Bronchus fibroblast of lung (primary cell): Measurements from ENCODE around the gene CXCL17. TPM values are rescaled to one million over a fixed set of nuclear protein-coding genes. Genes with fewer than 3 reads are reported as not detected.

Source experiments
- total RNA-seq: library from RNA; depleted of rRNA; stranded (reverse); fragments of >200 nt; gene quantifications from 2 replicates; pipeline ENCODE4 v1.2.3, GENCODE V29; 2015

Gene CXCL17, protein sequence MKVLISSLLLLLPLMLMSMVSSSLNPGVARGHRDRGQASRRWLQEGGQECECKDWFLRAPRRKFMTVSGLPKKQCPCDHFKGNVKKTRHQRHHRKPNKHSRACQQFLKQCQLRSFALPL
- total RNA-seq: not detected in 2 replicates

DNA sequence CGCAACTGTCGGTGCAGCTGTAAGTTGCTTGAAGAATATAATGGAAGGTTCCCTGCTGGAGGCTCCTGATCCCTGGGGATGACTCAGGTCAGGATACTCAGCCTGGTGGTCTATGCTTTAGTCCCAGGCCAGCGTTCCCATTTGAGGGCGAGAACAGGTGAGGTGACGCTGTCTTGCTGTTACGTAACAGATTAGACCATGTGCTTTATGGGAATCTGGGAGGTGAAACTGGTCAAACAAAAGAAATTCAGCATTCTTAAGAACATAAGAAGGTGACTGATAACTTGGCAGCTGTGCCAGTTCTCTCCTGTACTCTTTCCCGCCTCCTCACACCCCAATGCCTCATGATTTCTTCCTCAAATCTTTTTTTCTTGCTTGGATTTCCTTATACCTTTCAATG, at the start of gene CXCL17:
CXCL17 (minus strand) TSS at position 114 of the 400 bp plus-strand sequence. CDS start 114 bp downstream, outside the sequence.

DNA sequence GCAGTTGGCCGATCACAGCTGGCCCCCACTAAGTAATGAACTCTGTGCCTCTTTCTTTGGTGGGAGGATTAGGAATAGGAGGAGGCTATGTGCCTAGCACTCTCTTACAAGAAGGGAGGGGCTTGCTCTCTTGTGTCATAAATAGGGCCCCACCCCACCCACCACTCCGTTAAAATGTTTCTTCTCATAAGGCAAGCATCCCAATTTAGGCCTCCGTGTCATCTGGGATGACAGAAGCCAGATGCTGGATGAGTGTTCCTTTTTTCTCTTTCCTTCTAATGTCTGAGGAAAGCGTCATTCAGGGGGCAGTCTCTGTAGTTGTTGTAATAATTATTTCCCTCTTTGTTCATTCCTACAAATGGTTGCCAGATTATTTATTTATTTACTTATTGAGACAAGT, 15.4 kb downstream of the CXCL17 start, which contains the start of gene LIPE:
LIPE (minus strand) TSS at position 76 of the 400 bp plus-strand sequence. CDS start 239 bp downstream, outside the sequence.

DNA sequence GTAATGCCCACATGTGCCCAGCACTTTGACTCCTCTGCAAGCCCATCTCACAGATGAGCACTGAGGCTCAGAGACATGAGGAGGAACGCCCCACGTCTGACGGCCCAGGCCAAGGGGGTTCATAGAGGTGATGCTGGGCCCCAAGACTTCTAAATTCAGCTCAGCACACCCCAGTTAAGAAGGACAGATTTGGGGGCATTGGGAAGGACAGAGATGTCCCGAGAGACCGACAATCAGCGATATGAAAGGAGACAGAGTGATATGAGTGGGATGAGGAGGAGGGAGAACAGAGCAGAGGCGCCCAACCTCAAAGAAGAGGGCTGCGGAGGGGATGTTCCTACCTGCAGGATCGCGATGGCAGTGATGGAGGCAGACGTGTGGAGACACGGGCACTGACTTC, 52.8 kb downstream of the CXCL17 start, which contains the start of gene CNFN:
CNFN (minus strand) TSS at position 399 of the 400 bp plus-strand sequence. CDS start 1,260 bp downstream, outside the sequence.

Other genes with a start within 250 kb of the CXCL17 start
- 25.0 and 25.7 TPM in 2 replicates for gene DEDD2, start 225.3 kb downstream of the CXCL17 start, total RNA-seq
- gene ZNF526, start 222.6 kb downstream of the CXCL17 start, total RNA-seq: 7.9 and 8.0 TPM in 2 replicates
- 19.3 and 20.3 TPM in 2 replicates for gene GSK3A, start 200.3 kb downstream of the CXCL17 start, total RNA-seq
- gene ERF, start 187.8 kb downstream of the CXCL17 start, total RNA-seq: 45.9 and 47.0 TPM in 2 replicates
- 53.2 and 53.3 TPM in 2 replicates for gene CIC, start 173.7 kb downstream of the CXCL17 start, total RNA-seq
- 0.84 and 1.0 TPM in 2 replicates for gene PRR19, start 140.8 kb downstream of the CXCL17 start, total RNA-seq
- 88.8 and 92.5 TPM in 2 replicates for gene PAFAH1B3, start 140.3 kb downstream of the CXCL17 start, total RNA-seq
- 0.17 TPM in 1 of 2 replicates, not detected in the other for gene TMEM145, start 129.6 kb downstream of the CXCL17 start, total RNA-seq
- 18.4 and 19.7 TPM in 2 replicates for gene MEGF8, start 117.3 kb downstream of the CXCL17 start, total RNA-seq
- gene CNFN, start 52.6 kb downstream of the CXCL17 start, total RNA-seq: not detected in 2 replicates
- gene LIPE, start 15.6 kb downstream of the CXCL17 start, total RNA-seq: 9.9 and 10.6 TPM in 2 replicates
- gene CEACAM1, start 85.5 kb upstream of the CXCL17 start, total RNA-seq: not detected in 2 replicates
- not detected in 2 replicates for gene CEACAM8, start 152.0 kb upstream of the CXCL17 start, total RNA-seq